HEK293 (cell line): ENCODE data around the gene KLHL25.
A peak's percentile ranks its signal among the peaks of the same experiment; 100 is the strongest.

ENCODE experiments used
- CTCF ChIA-PET: fragments of 350-600 bp; formaldehyde crosslinking; extraction: SDS; loops from one replicate; lab custom pipeline; 2021; ENCODE audit warnings: antibody characterized with exemption; lab: Yijun Ruan, JAX
- POLR2A ChIA-PET: fragments of 300-600 bp; formaldehyde crosslinking; extraction: SDS; loops from one replicate; lab custom pipeline; 2020; ENCODE audit warnings: antibody characterized with exemption, inconsistent platforms; lab: Yijun Ruan, JAX
- H3K27ac ChIP-seq: fragments of 200-500 bp; sonication (Bioruptor generic); 2 replicates; pipeline ENCODE4 v1.5.1; 2014; ENCODE audit warnings: low read depth, low read length, control low read depth, inconsistent platforms; ENCODE audit errors: extremely low read depth
- H3K36me3 ChIP-seq, 2 experiments: fragments of 200-500 bp in 1 of 2; sonication (Bioruptor generic) in 1 of 2; 1 replicate in 1 of 2; 2 replicates in 1 of 2; pipeline ENCODE4 v1.5.1; 2014 to 2017; ENCODE audit warnings: inconsistent platforms in 2 of 2, low read length in 2 of 2; ENCODE audit not compliant: control insufficient read depth in 2 of 2, insufficient read depth in 1 of 2
- H3K4me1 ChIP-seq: fragments of 200-500 bp; sonication (Bioruptor generic); 2 replicates; pipeline ENCODE4 v1.5.1; 2014; ENCODE audit warnings: mild to moderate bottlenecking, low read length, inconsistent platforms; ENCODE audit not compliant: control insufficient read depth, insufficient read depth
- H3K4me3 ChIP-seq: 2 replicates; pipeline ENCODE4 v1.5.1; 2011; ENCODE audit warnings: low read depth, mild to moderate bottlenecking, control low read depth, low read length, moderate library complexity
- H3K9me3 ChIP-seq: fragments of 200-500 bp; sonication (Bioruptor generic); 2 replicates; pipeline ENCODE4 v1.5.1; 2014; ENCODE audit warnings: low read depth, low read length, inconsistent platforms; ENCODE audit not compliant: control insufficient read depth, insufficient read depth
- BCL6B ChIP-seq: fragments of 450-650 bp; formaldehyde crosslinking; IDR thresholded peaks from 2 replicates; pipeline ENCODE4 v1.5.1; 2017; ENCODE audit warnings: missing biosample characterization, missing genetic modification characterization
- KLF9 ChIP-seq: fragments of 450-650 bp; formaldehyde crosslinking; IDR thresholded peaks from 2 replicates; pipeline ENCODE4 v1.5.1; 2016; ENCODE audit warnings: missing biosample characterization, missing genetic modification characterization, low read depth
- MYNN ChIP-seq: fragments of 450-650 bp; formaldehyde crosslinking; IDR thresholded peaks from 2 replicates; pipeline ENCODE4 v1.5.1; 2016; ENCODE audit warnings: missing biosample characterization, missing genetic modification characterization, borderline replicate concordance
- YY2 ChIP-seq: fragments of 450-650 bp; formaldehyde crosslinking; IDR thresholded peaks from 2 replicates; pipeline ENCODE4 v1.5.1; 2016; ENCODE audit warnings: missing biosample characterization, missing genetic modification characterization
- ZBTB6 ChIP-seq: fragments of 450-650 bp; formaldehyde crosslinking; IDR thresholded peaks from 2 replicates; pipeline ENCODE4 v1.5.1; 2017; ENCODE audit warnings: missing biosample characterization, missing genetic modification characterization
- ZFP41 ChIP-seq: fragments of 450-650 bp; formaldehyde crosslinking; IDR thresholded peaks from 2 replicates; pipeline ENCODE4 v1.5.1; 2016; ENCODE audit warnings: missing biosample characterization, missing genetic modification characterization, borderline replicate concordance
- ZIC2 ChIP-seq: fragments of 450-650 bp; formaldehyde crosslinking; IDR thresholded peaks from 2 replicates; pipeline ENCODE4 v1.5.1; 2016; ENCODE audit warnings: missing biosample characterization, missing genetic modification characterization
- ZNF174 ChIP-seq: fragments of 450-650 bp; formaldehyde crosslinking; IDR thresholded peaks from 2 replicates; pipeline ENCODE4 v1.5.0; 2017; ENCODE audit warnings: missing biosample characterization, mild to moderate bottlenecking, missing genetic modification characterization
- ZNF248 ChIP-seq: fragments of 450-650 bp; formaldehyde crosslinking; IDR thresholded peaks from 2 replicates; pipeline ENCODE4 v1.5.1; 2017; ENCODE audit warnings: missing biosample characterization, missing genetic modification characterization
- ZNF324 ChIP-seq: fragments of 450-650 bp; formaldehyde crosslinking; IDR thresholded peaks from 2 replicates; pipeline ENCODE4 v1.5.1; 2016; ENCODE audit warnings: missing biosample characterization, missing genetic modification characterization
- ZNF433 ChIP-seq: fragments of 450-650 bp; formaldehyde crosslinking; IDR thresholded peaks from 2 replicates; pipeline ENCODE4 v1.5.1; 2016; ENCODE audit warnings: missing biosample characterization, missing genetic modification characterization, low read depth
- ZNF747 ChIP-seq: fragments of 450-650 bp; formaldehyde crosslinking; IDR thresholded peaks from 2 replicates; pipeline ENCODE4 v1.5.1; 2016; ENCODE audit warnings: missing biosample characterization, missing genetic modification characterization
- TF ChIP-seq, protein P1 (sequence below): fragments of 450-650 bp; formaldehyde crosslinking; IDR thresholded peaks from 2 replicates; pipeline ENCODE4 v1.5.1; 2016; ENCODE audit warnings: missing biosample characterization, missing genetic modification characterization
- TF ChIP-seq, protein P2 (sequence below): fragments of 450-650 bp; formaldehyde crosslinking; IDR thresholded peaks from 2 replicates; pipeline ENCODE4 v1.5.1; 2016; ENCODE audit warnings: missing biosample characterization, missing genetic modification characterization

KLHL25 gene

DNA sequence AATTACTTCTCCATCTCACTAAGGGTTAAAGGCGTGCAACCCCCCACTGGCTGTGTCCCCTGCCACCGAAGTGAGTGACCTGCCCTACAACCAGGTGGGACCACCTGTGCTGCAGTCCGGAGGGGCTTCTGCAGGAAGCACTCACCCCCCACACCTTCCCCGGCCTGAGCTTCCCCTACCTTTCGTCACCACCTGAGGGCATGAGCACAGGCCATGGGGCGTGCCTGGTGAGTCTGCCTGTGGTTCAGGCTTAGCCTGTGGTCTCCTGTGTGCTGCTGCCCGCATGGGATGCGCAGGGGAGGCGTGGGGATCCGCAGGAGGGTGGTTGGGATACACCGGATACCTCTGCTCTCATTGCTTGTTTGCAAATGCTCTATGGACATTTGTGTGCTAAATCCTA lies 46.0 kb downstream of the KLHL25 start:
- Histone ChIP-seq H3K9me3 (no peaks in the 10 kb centered on the region), H3K27ac (no peak overlapping the region), H3K4me3 (no peak overlapping the region), H3K36me3 (peaks cover 3 to 51% of the 10 kb centered on the region in 2 experiments; a peak in 2 of 3 replicates), H3K4me1 (no peaks in the 10 kb centered on the region)
- TF ChIP-seq ZIC2 (peak; percentile 80), ZNF248 (tag by site-specific recombination) (no peak)
- POLR2A ChIA-PET, result interaction anchor here (1.2 kb wide), 1 partner anchor 45 kb away, joined by 5 read pairs; the partner anchor contains the start of gene KLHL25
- CTCF ChIA-PET, result interaction anchor here (1.0 to 1.3 kb wide), 3 partner anchors 19 to 261 kb away, joined by 3 to 4 read pairs (median 4); no protein-coding TSS in a partner anchor

DNA sequence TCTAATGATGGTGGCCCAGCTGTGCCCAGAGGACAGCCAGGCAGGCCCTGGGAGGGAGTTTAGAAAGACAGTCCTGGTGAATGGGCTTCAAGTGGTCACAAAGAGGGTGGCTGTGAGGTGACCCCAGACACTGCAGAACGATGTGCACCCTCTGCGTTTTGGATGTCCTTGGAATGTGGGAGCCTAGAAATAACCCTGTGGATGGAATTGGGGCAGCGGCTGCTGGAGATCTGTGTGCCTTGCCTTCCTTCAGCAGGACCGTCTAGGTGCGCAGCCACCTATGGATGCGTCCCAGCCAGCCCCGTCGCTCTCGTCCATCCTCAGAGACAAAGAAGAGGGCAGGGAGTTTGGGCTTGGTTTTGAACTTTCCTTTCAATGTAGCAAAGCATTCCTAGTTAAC lies 46.5 kb downstream of the KLHL25 start:
- POLR2A ChIA-PET, result no interaction called here
- H3K27ac ChIP-seq, result no peak overlapping the region
- peaks cover 3 to 56% of the 10 kb centered on the region in 2 experiments; a peak in 2 of 3 replicates for H3K36me3 ChIP-seq
- no peaks in the 10 kb centered on the region for H3K9me3 ChIP-seq
- no peak for TF ChIP-seq ZNF747 (tag by site-specific recombination)
- no peak for TF ChIP-seq MYNN (tag by site-specific recombination)
- no peak for TF ChIP-seq KLF9 (tag by site-specific recombination)
- TF ChIP-seq, protein P1, sequence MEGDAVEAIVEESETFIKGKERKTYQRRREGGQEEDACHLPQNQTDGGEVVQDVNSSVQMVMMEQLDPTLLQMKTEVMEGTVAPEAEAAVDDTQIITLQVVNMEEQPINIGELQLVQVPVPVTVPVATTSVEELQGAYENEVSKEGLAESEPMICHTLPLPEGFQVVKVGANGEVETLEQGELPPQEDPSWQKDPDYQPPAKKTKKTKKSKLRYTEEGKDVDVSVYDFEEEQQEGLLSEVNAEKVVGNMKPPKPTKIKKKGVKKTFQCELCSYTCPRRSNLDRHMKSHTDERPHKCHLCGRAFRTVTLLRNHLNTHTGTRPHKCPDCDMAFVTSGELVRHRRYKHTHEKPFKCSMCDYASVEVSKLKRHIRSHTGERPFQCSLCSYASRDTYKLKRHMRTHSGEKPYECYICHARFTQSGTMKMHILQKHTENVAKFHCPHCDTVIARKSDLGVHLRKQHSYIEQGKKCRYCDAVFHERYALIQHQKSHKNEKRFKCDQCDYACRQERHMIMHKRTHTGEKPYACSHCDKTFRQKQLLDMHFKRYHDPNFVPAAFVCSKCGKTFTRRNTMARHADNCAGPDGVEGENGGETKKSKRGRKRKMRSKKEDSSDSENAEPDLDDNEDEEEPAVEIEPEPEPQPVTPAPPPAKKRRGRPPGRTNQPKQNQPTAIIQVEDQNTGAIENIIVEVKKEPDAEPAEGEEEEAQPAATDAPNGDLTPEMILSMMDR (tag by site-specific recombination), result no peak
- TF ChIP-seq ZNF174, result no peak
- TF ChIP-seq ZBTB6 (tag by site-specific recombination), result no peak
- no peak for TF ChIP-seq YY2 (tag by site-specific recombination)
- no peak for TF ChIP-seq BCL6B (tag by site-specific recombination)
- no peak for TF ChIP-seq ZNF324
- no peak for TF ChIP-seq ZFP41
- no peak for TF ChIP-seq ZNF433 (tag by site-specific recombination)
- TF ChIP-seq, protein P2, sequence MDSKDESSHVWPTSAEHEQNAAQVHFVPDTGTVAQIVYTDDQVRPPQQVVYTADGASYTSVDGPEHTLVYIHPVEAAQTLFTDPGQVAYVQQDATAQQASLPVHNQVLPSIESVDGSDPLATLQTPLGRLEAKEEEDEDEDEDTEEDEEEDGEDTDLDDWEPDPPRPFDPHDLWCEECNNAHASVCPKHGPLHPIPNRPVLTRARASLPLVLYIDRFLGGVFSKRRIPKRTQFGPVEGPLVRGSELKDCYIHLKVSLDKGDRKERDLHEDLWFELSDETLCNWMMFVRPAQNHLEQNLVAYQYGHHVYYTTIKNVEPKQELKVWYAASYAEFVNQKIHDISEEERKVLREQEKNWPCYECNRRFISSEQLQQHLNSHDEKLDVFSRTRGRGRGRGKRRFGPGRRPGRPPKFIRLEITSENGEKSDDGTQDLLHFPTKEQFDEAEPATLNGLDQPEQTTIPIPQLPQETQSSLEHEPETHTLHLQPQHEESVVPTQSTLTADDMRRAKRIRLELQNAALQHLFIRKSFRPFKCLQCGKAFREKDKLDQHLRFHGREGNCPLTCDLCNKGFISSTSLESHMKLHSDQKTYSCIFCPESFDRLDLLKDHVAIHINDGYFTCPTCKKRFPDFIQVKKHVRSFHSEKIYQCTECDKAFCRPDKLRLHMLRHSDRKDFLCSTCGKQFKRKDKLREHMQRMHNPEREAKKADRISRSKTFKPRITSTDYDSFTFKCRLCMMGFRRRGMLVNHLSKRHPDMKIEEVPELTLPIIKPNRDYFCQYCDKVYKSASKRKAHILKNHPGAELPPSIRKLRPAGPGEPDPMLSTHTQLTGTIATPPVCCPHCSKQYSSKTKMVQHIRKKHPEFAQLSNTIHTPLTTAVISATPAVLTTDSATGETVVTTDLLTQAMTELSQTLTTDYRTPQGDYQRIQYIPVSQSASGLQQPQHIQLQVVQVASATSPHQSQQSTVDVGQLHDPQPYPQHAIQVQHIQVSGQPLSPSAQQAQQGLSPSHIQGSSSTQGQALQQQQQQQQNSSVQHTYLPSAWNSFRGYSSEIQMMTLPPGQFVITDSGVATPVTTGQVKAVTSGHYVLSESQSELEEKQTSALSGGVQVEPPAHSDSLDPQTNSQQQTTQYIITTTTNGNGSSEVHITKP (tag by site-specific recombination), result no peak
- TF ChIP-seq, all 188 proteins: peak for 0
- CTCF ChIA-PET, result interaction anchor here (0.7 to 1.2 kb wide), 2 partner anchors 200 to 260 kb away, joined by 3 read pairs; no protein-coding TSS in a partner anchor
- Histone ChIP-seq H3K4me3 (no peak overlapping the region), H3K4me1 (no peaks in the 10 kb centered on the region)
